Activated naive CD4-positive, alpha-beta T cell (primary cell): ENCODE data around the gene GRB10.

Source experiments
- DNase-seq, 4 experiments: peaks; one replicate each; lab custom pipeline; 2025; lab: John Stamatoyannopoulos, UW

GRB10 gene

DNA sequence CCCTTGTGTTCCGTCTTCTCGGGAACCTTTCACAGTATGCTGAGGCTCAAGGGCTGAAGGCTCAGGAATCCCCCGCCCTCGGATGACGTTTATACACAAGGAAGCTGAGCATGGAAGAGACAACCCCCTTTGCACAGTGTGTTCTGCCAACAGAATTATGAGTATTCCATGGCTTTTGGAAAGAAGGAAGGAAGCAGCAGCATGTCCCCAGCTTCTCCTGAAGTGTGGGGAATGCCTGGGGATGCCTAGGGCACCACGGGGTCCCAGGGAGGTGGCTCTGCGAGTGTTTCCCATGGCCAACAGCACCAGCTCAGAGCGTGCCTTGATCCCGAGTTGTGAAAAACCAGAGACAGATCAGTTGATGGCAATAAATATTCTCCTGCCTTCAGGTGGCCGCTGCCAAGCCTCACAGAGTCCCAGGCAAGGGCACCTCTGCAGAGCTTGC, 128.7 kb downstream of the GRB10 start:
- no peak for DNase-seq

GRCh38 chr7:50653126-50653864, 129.4 kb downstream of the GRB10 start:
- no peak for DNase-seq

DNA sequence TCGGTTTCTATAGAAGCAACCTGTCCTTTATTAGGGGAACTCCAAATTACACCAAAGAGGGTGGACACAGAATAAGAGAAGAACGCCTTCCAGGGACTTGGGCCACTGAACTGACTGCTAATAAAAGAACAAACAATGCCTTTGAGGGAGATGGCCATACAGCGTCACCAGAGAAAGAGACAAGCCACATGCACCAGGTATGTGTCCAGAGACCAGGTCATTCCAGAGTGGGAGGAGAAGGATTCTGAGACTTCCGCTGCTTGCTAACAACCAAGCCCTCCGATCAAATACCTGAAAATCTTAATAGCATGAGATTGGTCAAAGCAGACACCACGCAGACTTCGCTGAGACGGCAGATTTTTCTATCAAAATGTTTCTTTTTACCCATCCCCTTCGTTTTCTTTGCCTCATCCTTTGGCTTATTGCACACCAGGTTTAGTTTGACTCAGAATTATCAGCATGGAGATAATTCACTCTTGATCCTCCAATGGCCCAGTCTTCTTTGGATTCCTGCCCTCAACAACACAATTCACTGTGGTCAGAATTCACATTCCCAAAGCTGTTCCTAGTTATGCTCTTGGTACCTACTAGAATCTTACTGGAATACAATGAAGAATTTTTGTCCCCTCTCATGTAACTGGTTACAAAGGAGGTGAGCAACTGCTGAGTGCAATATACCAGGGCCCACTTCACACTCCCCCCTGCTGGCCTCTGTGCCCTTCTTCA, 130.1 kb downstream of the GRB10 start:
- no peak for DNase-seq

DNA sequence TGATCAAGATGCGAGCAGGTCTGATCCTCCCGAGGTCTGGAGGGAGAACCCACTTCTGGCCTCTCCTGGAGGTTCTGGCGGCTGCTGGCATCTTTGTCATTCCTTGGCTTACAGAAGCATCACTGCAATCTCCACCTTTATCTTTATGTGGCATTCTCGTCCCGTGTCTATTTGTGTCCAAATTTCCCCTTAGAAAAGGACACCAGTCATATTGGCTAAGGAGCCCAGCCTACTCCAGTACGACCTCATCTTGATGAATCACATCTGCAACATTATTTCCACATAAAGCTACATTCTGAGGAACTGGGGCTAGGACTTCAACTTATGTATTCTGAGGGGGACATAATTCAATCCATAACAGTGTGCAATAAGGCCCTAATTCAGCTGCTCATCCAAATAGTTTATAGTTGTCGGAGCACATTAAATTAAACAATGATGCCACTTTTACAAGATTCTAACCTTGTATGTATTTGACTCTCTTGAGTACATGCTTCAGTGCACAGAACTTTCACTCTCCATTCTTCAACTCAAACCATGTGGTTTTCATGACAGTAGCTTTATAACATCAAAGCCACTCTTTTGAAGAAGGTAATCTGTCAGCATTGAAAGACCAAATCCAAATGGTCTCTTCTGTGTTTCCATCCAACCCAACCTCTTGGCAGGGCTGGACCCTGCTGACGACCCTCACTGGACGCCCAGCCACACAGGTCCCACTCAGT, 131.3 kb downstream of the GRB10 start:
- no peak for DNase-seq

DNA sequence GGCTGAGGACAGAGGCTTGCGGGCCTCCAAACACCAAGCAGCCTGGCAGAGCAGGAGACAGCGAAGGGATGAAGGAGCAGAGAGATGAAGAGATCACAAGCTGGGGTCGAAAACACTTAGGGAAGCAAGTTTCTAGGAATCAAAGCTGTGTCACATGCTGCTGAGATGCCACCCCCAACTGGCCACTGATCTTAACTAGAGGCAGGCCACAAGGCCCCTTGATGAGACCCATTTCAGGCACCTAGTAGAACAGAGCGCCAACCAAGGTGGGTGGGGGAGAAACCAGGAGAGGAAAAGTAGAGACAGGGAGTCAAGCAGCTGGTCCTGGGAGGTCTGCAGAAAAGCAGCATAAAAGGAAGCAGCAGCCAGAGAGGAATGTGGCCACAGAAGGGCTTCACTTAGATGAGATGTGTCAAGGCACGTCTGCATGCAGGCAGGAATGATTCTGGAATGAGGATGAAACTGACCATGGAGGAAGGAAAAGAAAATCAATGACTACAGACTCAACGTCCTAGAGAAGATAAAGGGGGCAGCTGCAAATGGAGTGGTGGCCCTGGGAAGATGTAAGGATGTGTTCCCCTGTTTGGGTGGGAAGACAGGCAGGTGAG, 132.5 kb downstream of the GRB10 start:
- no peak for DNase-seq

GRCh38 chr7:50649259-50649885, 133.3 kb downstream of the GRB10 start:
- no peak for DNase-seq

- no peak for DNase-seq
These were observed 134.0 kb downstream of the GRB10 start for GRCh38 chr7:50648570-50649169.

DNA sequence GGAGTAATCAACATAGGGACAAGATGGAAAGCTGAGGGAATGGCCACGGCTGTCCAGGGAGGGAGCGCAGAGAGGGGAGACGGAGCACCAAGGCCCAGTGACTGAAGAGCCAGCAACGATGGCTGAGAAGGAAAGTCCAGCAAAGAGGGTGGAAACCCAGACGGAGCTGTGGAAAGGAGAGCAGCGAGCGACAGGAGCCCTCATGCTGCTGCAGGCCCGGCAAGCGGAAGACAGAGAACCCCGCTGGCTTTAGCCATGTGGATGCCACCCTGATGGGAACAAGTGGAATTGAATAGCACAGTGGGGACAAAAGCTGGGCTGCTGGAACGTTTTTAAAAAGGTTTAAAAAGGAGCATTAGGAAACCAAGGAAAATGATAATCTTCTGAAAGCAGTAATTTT, 134.6 kb downstream of the GRB10 start:
- DNase-seq: no peak

- no peak for DNase-seq
These were observed 135.3 kb downstream of the GRB10 start for GRCh38 chr7:50647286-50647980.

DNA sequence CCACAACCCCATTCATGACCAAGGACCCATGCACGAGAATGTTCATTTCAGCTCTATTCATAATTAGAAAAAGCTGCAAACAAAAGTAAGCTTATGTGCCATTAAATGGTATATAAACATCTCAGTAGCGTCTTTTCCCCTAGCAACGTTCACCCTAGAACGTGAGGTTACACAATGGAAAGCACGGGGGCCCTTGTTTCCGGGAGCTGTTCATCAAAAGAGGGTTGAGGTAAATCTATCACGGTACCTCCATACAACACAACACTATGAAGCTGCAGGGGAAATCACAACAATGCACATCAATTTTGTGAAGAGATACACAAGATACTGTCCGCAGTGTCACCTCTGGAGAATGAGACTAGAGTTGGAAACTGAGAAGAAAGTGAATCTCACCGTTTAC, 136.6 kb downstream of the GRB10 start:
- no peak for DNase-seq

GRCh38 chr7:50645186-50645585, 137.5 kb downstream of the GRB10 start:
- DNase-seq: no peak

- no peak for DNase-seq
These were observed 138.1 kb downstream of the GRB10 start for GRCh38 chr7:50644586-50644985.

- no peak for DNase-seq
These were observed 138.6 kb downstream of the GRB10 start for GRCh38 chr7:50644114-50644513.

- no peak for DNase-seq
These were observed 141.0 kb downstream of the GRB10 start for GRCh38 chr7:50641442-50642405.

GRCh38 chr7:50640779-50641178, 141.9 kb downstream of the GRB10 start:
- no peak for DNase-seq

GRCh38 chr7:50640256-50640655, 142.4 kb downstream of the GRB10 start:
- DNase-seq: no peak

- DNase-seq: no peak
These were observed 144.7 kb downstream of the GRB10 start for GRCh38 chr7:50637725-50638643.

DNA sequence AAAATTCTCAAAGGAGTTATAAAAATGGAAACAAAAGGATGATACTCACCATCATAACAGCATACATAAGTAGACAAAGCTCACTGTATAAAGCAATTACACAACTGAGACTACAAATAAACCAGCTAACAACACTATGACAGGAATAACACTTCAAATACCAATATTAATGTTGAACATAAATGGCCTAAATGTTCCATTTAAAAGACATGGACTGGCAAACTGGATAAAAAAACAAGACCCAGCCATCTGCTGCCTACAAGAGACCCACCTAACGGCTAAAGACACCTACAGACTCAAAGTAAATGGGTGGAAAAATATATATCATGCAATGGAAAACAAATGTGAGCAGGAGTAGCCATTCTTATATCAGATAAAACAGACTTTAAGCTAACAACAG, 148.3 kb downstream of the GRB10 start:
- no peak for DNase-seq

DNA sequence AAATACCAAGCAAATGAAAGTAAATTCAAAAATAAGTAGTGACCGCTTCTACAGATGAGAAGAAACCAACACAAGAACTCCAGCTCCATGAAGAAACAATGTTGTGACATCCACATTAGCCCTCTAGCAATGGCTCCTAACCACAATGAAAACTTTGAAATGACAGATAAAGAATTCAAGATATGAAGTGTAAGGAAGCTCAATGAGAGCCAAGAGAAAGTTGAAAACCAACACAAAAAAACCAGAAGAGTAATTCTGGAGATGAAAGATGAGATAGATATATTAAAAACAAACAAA, 149.3 kb downstream of the GRB10 start:
- no peak for DNase-seq
